Mesothelial cell of epicardium (in vitro differentiated cells): Measurements from ENCODE around the gene RBM4. TPM values are rescaled to one million over a fixed set of nuclear protein-coding genes. Genes with fewer than 3 reads are reported as not detected.
"Not testable (repeated sequence)": the region's sequence is repeated elsewhere in the genome, so short reads cannot be mapped to it uniquely, and the experiment has no call there.

Experiments
- DNase-seq, 2 experiments: peaks; one replicate each; pipeline ENCODE4 v3.0.0; 2021; ENCODE audit warnings: low spot score in 2 of 2; ENCODE audit not compliant: unreplicated experiment in 2 of 2
- H3K27ac Mint-ChIP-seq: 2 replicates; pipeline ENCODE4 v1.8.0; 2021; ENCODE audit warnings: mixed read lengths
- H3K27me3 Mint-ChIP-seq: 2 replicates; pipeline ENCODE4 v1.8.0; 2021; ENCODE audit warnings: low read depth, mixed read lengths
- H3K36me3 Mint-ChIP-seq: 2 replicates; pipeline ENCODE4 v1.8.0; 2021; ENCODE audit warnings: mixed read lengths
- H3K4me1 Mint-ChIP-seq: 2 replicates; pipeline ENCODE4 v1.8.0; 2021; ENCODE audit warnings: mixed read lengths
- H3K4me3 Mint-ChIP-seq: 2 replicates; pipeline ENCODE4 v1.8.0; 2021; ENCODE audit warnings: mild to moderate bottlenecking, moderate library complexity, mixed read lengths
- H3K9me3 Mint-ChIP-seq: 2 replicates; pipeline ENCODE4 v1.8.0; 2021; ENCODE audit warnings: mixed read lengths
- CTCF ChIP-seq: fragments of 200-600 bp; sonication (generic); IDR thresholded peaks from one replicate; pipeline ENCODE4 v1.5.0; 2021; ENCODE audit warnings: antibody characterized with exemption; ENCODE audit not compliant: unreplicated experiment
- total RNA-seq: library from RNA; stranded (reverse); gene quantifications from 3 replicates; pipeline ENCODE4 v1.2.1, GENCODE V29; 2021

RBM4 gene
- total RNA-seq, result 240 to 248 TPM (median 242 TPM) in 3 replicates

- no peak for TF ChIP-seq CTCF
- Mint-ChIP-seq H3K4me1 (peaks cover 50% of the 10 kb centered on the region), H3K36me3 (peaks cover 32% of the 10 kb centered on the region), H3K4me3 (peak within 1 kb of the TSS; percentile 97), H3K27ac (peak within 1 kb of the TSS; percentile 100), H3K27me3 (no peaks in the 10 kb centered on the region), H3K9me3 (no peaks in the 10 kb centered on the region)
- DNase-seq, result peak; percentile 93 to 95
Measured at GRCh38 chr11:66638177-66639065, at the start of gene RBM4. Gene RBM4 (plus strand): TSS chr11:66638703. CDS start chr11:66639712, 1,009 bp downstream.

- H3K4me3 Mint-ChIP-seq, H3K27me3 Mint-ChIP-seq, H3K27ac Mint-ChIP-seq: not testable (repeated sequence)
Measured at GRCh38 chr11:66589315-66589714, 49.2 kb upstream of the RBM4 start.

GRCh38 chr11:66589996-66590675 lies 48.4 kb upstream of the RBM4 start:
- Mint-ChIP-seq H3K4me1 (peaks cover 17% of the 10 kb centered on the region), H3K4me3 (no peak overlapping the region), H3K27me3 (no peaks in the 10 kb centered on the region), H3K9me3 (peaks cover 7% of the 10 kb centered on the region), H3K36me3 (no peaks in the 10 kb centered on the region), H3K27ac (no peak overlapping the region)
- no peak for TF ChIP-seq CTCF
- no peak for DNase-seq

More at GRCh38 chr11:66589315-66589714, 49.2 kb upstream of the RBM4 start:
- H3K4me1 Mint-ChIP-seq, result peaks cover 11% of the 10 kb centered on the region
- not testable (repeated sequence) for H3K9me3 Mint-ChIP-seq, H3K36me3 Mint-ChIP-seq, DNase-seq

GRCh38 chr11:66591175-66591574 lies 47.3 kb upstream of the RBM4 start:
- Mint-ChIP-seq H3K4me1 (peaks cover 24% of the 10 kb centered on the region), H3K9me3 (peaks cover 7% of the 10 kb centered on the region), H3K27me3 (no peaks in the 10 kb centered on the region), H3K4me3 (no peak overlapping the region), H3K36me3 (no peaks in the 10 kb centered on the region), H3K27ac (no peak overlapping the region)
- TF ChIP-seq CTCF, result no peak
- DNase-seq, result no peak

GRCh38 chr11:66592457-66593302 lies 45.8 kb upstream of the RBM4 start, which contains the start of the genes CCDC87 and CCS:
Gene CCDC87 (minus strand): TSS chr11:66593063. CDS start chr11:66593015, 48 bp downstream.
Gene CCS (plus strand): TSS chr11:66593185. CDS start chr11:66593262, 77 bp downstream.
- Mint-ChIP-seq H3K4me1 (peaks cover 24% of the 10 kb centered on the region), H3K27ac (peak within 1 kb of the TSS; percentile 100), H3K4me3 (peak within 1 kb of the TSS; percentile 100), H3K9me3 (peaks cover 7% of the 10 kb centered on the region), H3K27me3 (no peaks in the 10 kb centered on the region), H3K36me3 (no peaks in the 10 kb centered on the region)
- peak; percentile 98 to 99 for DNase-seq
- TF ChIP-seq CTCF, result peak; percentile 48
